ENCODE results near the gene EPHA4.

GRCh38 chr2:221370857-221371211 is 201.3 kb downstream of the EPHA4 start:
- TF ChIP-seq CTCF (conservative IDR thresholded peaks at IDR 0.05 in 1 of 2, IDR thresholded peaks at IDR 0.05 in 1 of 2; ENCODE audit: low read depth in 1 of 2, low read length in 2 of 2) (no peak), EZH2 (IDR thresholded peaks at IDR 0.05; ENCODE audit: low read length, missing control alignments) (no peak)

All from fibroblast of lung (primary cell).